K562 (cell line): Measurements from ENCODE around the gene XRN1. TPM values are rescaled to one million over a fixed set of nuclear protein-coding genes. Genes with fewer than 3 reads are reported as not detected.

ENCODE experiments used
- ATF7 ChIP-seq: fragments of 450-650 bp; IDR thresholded peaks from 2 replicates; pipeline ENCODE4 v1.7.1; 2014; ENCODE audit warnings: mild to moderate bottlenecking, moderate library complexity
- KHSRP ChIP-seq: fragments of 450-650 bp; IDR thresholded peaks from 2 replicates; pipeline ENCODE4 v1.6.1; 2017
- NBN ChIP-seq: fragments of 450-650 bp; IDR thresholded peaks from 2 replicates; pipeline ENCODE4 v1.6.1; 2016; ENCODE audit warnings: low read depth, mild to moderate bottlenecking
- NR4A1 ChIP-seq, 2 experiments: fragments of 250-450 bp in 1 of 2; fragments of 450-650 bp in 1 of 2; sonication (Bioruptor Pico) in 1 of 2; IDR thresholded peaks; 2 replicates each; pipeline versions ENCODE4 v1.4.0 to v1.6.1; 2016 to 2020; ENCODE audit warnings: mild to moderate bottlenecking in 2 of 2, missing compliant biosample characterization in 1 of 2, missing genetic modification characterization in 1 of 2, moderate library complexity in 1 of 2
- RFX1 ChIP-seq: fragments of 450-650 bp; IDR thresholded peaks from 2 replicates; pipeline ENCODE4 v1.6.1; 2016; ENCODE audit warnings: mild to moderate bottlenecking, moderate library complexity
- TRIM24 ChIP-seq, 2 experiments: fragments of 450-650 bp; IDR thresholded peaks; 2 replicates each; pipeline ENCODE4 v1.6.1; 2016
- TSC22D4 ChIP-seq: fragments of 450-650 bp; IDR thresholded peaks from 2 replicates; pipeline ENCODE4 v1.6.1; 2016; ENCODE audit warnings: missing genetic modification characterization, missing biosample characterization, control low read depth
- polyA plus RNA-seq, 8 experiments: library from polyadenylated mRNA; depleted of rRNA in 4 of 8; stranded (reverse) in 5 of 8; unstranded in 3 of 8; fragments of >200 nt; fragmentation: Nextera tagmentation in 2 of 8; fragmentation: Illumina TruSeq in 1 of 8; extraction: Ambion mirVana in 2 of 8; extraction: Trizol in 1 of 8; gene quantifications; 2 replicates each; pipeline versions ENCODE4 v1.2.1 to v1.2.3, GENCODE V29; 2011 to 2014; ENCODE audit warnings: inconsistent platforms in 1 of 8, missing spikeins in 1 of 8
- total RNA-seq, 7 experiments: library from RNA; depleted of rRNA in 6 of 7; stranded (reverse); fragments of >200 nt in 6 of 7; fragmentation: Illumina TruSeq in 2 of 7; extraction: Trizol in 2 of 7; gene quantifications; 2 replicates each; pipeline versions ENCODE4 v1.2.1 to v1.2.3, GENCODE V29; 2011 to 2021; ENCODE audit warnings: low replicate concordance in 1 of 7
- TF ChIP-seq, protein P1 (sequence below), 2 experiments: fragments of 450-650 bp; IDR thresholded peaks; 2 replicates each; pipeline ENCODE4 v1.6.1; 2016; ENCODE audit warnings: mild to moderate bottlenecking in 2 of 2, borderline replicate concordance in 1 of 2, low read depth in 1 of 2, moderate library complexity in 1 of 2

Gene XRN1
- total and polyA plus RNA-seq, 9 of the 15 experiments (the other 6 are each of a cell fraction or from before 2014, with no cell fraction given): 3.1 to 28.4 (median 17.2) TPM

GRCh38 chr3:142319094-142319493 is 128.7 kb downstream of the XRN1 start (continued):
- TF ChIP-seq KHSRP (no peak), TRIM24 (IDR thresholded peaks at IDR 0.05) (peak; percentile 37 to 66; a peak in 2 of 4 replicates), NR4A1 (CRISPR knock-in tag; IDR thresholded peaks at IDR 0.05) (no peak), NR4A1 (tag; IDR thresholded peaks at IDR 0.05) (no peak), NBN (no peak), ATF7 (no peak), TSC22D4 (no peak), RFX1 (no peak)
- TF ChIP-seq, protein P1, sequence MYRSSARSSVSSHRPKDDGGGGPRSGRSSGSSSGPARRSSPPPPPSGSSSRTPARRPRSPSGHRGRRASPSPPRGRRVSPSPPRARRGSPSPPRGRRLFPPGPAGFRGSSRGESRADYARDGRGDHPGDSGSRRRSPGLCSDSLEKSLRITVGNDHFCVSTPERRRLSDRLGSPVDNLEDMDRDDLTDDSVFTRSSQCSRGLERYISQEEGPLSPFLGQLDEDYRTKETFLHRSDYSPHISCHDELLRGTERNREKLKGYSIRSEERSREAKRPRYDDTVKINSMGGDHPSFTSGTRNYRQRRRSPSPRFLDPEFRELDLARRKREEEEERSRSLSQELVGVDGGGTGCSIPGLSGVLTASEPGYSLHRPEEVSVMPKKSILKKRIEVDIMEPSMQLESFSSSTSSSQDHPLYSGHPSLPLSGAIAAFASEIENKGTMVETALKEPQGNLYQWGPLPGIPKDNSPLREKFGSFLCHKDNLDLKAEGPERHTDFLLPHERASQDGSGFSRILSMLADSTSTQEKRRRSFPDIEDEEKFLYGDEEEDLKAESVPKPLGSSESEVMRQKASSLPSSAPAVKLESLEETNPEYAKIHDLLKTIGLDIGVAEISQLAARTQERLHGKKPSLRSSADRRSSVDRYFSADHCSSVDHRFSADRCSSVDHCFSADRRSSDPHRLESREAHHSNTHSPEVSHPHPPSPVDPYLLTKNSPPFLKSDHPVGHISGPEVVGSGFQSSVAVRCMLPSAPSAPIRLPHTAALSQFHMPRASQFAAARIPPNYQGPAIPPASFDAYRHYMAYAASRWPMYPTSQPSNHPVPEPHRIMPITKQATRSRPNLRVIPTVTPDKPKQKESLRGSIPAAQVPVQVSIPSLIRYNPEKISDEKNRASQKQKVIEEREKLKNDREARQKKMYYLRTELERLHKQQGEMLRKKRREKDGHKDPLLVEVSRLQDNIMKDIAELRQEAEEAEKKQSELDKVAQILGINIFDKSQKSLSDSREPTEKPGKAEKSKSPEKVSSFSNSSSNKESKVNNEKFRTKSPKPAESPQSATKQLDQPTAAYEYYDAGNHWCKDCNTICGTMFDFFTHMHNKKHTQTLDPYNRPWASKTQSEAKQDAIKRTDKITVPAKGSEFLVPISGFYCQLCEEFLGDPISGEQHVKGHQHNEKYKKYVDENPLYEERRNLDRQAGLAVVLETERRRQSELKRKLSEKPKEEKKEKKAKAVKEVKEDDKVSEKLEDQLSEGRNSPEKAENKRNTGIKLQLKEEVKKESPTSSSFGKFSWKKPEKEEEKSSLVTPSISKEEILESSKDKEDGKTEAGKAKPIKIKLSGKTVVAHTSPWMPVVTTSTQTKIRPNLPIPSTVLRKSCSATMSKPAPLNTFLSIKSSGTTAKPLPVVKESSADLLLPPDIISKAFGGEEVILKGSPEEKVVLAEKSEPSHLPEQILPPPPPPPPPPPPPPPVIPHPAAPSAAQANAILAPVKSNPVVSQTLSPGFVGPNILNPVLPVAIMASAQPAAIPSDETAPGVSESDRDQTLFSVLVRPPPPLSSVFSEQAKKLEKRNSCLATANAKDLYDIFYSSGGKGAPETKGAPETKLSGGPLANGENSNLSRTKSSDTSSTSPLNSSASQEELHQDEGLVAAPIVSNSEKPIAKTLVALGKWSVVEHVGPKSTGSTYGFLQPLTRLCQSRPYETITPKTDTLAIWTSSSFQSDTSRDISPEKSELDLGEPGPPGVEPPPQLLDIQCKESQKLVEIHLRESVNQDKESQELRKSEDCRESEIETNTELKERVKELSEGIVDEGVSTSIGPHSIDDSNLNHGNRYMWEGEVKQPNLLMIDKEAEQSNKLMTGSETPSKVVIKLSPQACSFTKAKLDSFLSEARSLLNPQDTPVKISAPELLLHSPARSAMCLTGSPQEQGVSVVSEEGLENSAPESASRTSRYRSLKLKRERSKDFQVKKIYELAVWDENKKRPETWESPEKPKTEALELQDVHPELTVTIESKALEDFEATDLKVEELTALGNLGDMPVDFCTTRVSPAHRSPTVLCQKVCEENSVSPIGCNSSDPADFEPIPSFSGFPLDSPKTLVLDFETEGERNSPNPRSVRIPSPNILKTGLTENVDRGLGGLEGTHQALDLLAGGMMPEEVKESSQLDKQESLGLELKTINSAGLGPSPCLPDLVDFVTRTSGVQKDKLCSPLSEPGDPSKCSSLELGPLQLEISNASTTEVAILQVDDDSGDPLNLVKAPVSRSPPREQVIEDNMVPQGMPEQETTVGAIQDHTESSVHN (IDR thresholded peaks at IDR 0.05; ENCODE audit: borderline replicate concordance in 1 of 2, low read depth in 1 of 2): 0 out of 4 replicates have a peak, but pooled peaks of 1 of the 2 experiments have one; percentile 25
- TF ChIP-seq, all 486 proteins: peak for 56
